SK-N-MC (cell line): Measurements from ENCODE around the gene BEGAIN.
A peak's percentile ranks its signal among the peaks of the same experiment; 100 is the strongest.

Source experiments
- DNase-seq: peaks from one replicate; pipeline ENCODE4 v3.0.0-alpha.2; 2011; ENCODE audit warnings: low read depth, low spot score
- H3K27ac ChIP-seq: fragments of 200-600 bp; sonication (generic); 2 replicates; pipeline ENCODE4 v1.5.1; 2016; ENCODE audit warnings: mixed run types
- H3K36me3 ChIP-seq: fragments of 200-600 bp; sonication (generic); 2 replicates; pipeline ENCODE4 v1.6.1; 2017; ENCODE audit warnings: antibody characterized with exemption, low read length, mixed read lengths; ENCODE audit not compliant: insufficient read depth
- H3K4me3 ChIP-seq: fragments of 200-600 bp; sonication (generic); 2 replicates; pipeline ENCODE4 v1.5.1; 2016
- H3K9ac ChIP-seq: fragments of 200-600 bp; sonication (generic); 2 replicates; pipeline ENCODE4 v1.8.0; 2017; ENCODE audit warnings: mixed run types, mixed read lengths; ENCODE audit not compliant: insufficient read length
- H3K9me3 ChIP-seq: fragments of 200-600 bp; sonication (generic); 2 replicates; pipeline ENCODE4 v1.6.1; 2017; ENCODE audit warnings: low read depth, mild to moderate bottlenecking, antibody characterized with exemption, low read length, moderate library complexity, mixed read lengths
- EZH2 ChIP-seq: fragments of 200-600 bp; sonication (generic); IDR thresholded peaks from one replicate; pipeline ENCODE4 v1.6.1; 2017; ENCODE audit warnings: antibody characterized with exemption
- FOXP2 ChIP-seq: optimal IDR thresholded peaks from 2 replicates; pipeline ENCODE3; 2011; ENCODE audit warnings: mild to moderate bottlenecking, moderate library complexity; ENCODE audit not compliant: insufficient read depth; ENCODE audit errors: extremely low read length, control extremely low read depth
- POLR2AphosphoS5 ChIP-seq: IDR thresholded peaks from 2 replicates; pipeline ENCODE4 v1.6.1; 2012; ENCODE audit warnings: mild to moderate bottlenecking, low read depth, low read length, borderline replicate concordance

The BEGAIN gene

DNA sequence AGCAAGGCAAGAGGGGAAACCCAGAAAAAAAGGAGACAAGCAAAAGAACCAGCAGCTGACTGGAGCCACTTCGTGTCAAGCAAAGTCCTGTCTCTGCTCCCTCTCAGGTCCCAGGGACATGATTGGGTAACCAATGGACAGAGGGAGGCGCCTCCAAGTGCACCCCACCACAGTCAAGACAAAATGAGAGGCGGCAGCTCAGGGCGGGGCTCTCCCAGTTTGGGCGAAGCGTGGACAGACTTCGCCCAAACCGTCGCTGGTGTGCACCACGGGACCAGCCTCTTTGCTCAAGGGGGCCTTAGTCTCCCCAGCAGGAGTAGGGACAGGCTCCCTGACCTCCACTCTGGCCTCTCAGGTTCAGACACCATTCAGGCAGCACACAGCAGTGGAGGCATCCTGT is 1.5 kb upstream of the BEGAIN start:
- Histone ChIP-seq H3K27ac (no peak overlapping the region), H3K9me3 (no peaks in the 10 kb centered on the region), H3K9ac (no peak overlapping the region), H3K4me3 (no peak overlapping the region), H3K36me3 (no peaks in the 10 kb centered on the region)
- no peak for DNase-seq
- TF ChIP-seq EZH2 (no peak), POLR2AphosphoS5 (no peak), FOXP2 (no peak)

DNA sequence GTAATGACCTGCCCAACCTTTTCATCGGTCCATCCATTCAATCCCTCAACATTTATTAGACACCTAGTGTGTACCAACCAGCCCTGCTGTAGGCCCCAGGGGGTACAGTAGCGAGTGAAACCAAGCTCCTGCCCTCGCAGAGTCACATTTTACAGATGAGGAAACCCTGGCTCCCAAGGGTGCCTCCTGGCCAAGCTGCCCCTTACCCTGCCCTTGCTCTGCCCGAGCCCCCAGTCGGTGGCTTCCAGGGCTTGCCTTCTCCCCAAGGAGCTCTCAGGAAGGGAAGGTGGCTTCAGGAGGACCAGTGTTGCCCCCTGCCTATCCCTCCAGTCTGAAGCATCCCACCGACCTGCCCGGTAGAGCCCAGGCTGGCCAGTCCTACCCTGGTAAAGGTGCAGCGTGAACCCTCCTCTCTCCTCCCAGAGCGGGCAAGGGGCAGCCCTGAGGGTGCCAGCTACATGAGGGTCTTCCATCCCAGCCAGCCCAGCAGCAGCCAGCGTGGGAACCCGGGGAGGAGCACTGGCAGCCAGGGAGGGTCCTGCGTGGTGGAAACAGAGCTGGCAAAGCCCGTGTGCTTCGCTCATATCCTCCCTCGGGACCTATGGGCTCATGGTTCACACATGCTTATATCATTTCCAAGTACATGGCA is 670 bp upstream of the BEGAIN start:
- no peak for TF ChIP-seq FOXP2
- no peak for TF ChIP-seq POLR2AphosphoS5
- no peak for TF ChIP-seq EZH2
- Histone ChIP-seq H3K27ac (no peak overlapping the region), H3K9me3 (no peaks in the 10 kb centered on the region), H3K36me3 (no peaks in the 10 kb centered on the region), H3K9ac (no peak overlapping the region), H3K4me3 (peak overlapping the region; percentile 47; the same call in 1 of the 2 replicates)
- DNase-seq = no peak

DNA sequence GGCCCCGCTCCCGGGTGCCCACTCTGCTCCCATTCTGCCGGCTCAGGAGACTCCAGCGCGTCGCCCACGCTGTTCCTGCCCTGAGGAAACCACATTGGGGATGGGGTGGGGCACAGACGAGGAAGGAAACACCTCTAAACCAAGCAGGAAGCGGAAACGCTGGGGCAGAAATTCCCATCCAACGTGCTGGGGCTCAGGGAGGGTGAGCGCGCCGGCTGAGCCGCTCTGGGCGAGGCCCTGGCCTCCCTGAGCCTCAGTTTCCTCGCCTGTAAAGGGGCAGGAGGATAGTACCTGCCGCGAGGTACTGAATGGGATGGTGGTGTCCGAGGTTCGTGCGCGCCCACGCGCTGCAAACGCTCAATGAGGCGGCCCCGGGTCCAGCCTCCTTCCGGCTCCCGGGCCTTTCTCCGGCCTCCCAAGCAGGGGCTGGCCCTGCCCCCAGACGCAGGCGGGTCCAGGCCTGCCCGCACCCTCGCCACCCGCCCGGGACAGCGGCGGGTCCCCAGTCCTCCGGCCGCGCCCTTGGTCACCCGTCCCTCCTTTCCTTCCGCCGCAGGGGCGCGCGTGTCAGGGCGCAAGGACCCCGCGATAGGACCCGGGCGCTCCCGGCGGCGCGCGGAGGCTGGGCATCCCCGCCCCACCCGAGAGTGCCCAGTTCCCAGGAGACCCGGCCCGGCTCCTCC is 673 bp downstream of the BEGAIN start:
- H3K4me3 ChIP-seq = peak overlapping the region; percentile 85
- no peaks in the 10 kb centered on the region for H3K9me3 ChIP-seq
- DNase-seq = no peak
- H3K36me3 ChIP-seq = no peaks in the 10 kb centered on the region
- peak overlapping the region; percentile 70 for H3K9ac ChIP-seq
- TF ChIP-seq POLR2AphosphoS5 = peak; percentile 78
- TF ChIP-seq FOXP2 = no peak
- H3K27ac ChIP-seq = no peak overlapping the region

DNA sequence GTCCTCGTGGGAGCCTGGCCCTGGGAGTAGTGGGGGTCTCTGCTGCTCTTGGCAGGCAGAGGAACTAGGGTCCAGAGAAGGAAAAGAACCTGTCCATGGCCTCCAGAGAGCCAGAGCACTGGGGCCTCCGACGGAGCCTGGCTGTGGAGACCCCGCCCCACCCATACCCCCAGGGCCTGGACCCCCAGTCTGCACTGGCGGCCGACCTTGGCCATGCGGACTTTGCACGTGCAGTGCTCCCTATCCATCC is 1.1 kb downstream of the BEGAIN start:
- TF ChIP-seq POLR2AphosphoS5 (no peak), EZH2 (no peak), FOXP2 (no peak)
- H3K36me3 ChIP-seq = no peaks in the 10 kb centered on the region
- DNase-seq = no peak
- H3K9me3 ChIP-seq = no peaks in the 10 kb centered on the region
- H3K27ac ChIP-seq = no peak overlapping the region
- no peak overlapping the region for H3K9ac ChIP-seq
- peak overlapping the region; percentile 85 for H3K4me3 ChIP-seq

DNA sequence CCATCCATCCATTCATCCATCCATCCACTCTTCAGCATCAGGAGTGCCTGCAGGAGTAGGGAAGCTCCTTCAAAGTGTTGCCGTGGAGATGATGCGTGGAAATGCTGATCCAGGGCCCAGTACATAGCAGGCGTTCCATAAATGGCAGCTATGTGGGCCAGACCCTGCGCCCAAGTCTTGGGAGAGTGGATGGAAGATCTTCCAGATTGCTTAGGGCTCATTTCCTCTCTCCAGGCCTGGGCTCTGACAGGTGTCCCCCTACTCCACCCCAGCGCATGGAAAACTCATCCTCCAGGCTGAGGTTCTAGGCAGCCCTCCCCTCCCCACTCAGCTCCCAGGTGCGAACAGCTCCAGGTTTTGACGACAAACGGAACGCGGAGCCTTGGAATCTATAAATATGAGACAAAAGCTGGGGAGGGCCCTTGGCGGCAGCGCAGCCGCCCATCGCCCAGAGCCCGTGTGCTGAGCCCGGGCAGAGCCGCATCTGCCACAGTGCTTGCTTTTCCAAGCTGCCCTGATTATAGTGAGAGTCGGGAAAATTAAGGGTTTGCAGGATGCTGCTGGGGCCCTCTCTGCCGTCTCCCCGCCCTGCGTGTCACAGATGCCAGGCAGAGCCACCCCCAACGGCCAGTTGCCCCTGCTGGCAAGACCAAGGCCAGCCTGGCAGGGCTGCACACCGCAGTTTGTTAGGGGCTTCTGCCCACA is 1.6 kb downstream of the BEGAIN start:
- no peak for DNase-seq
- Histone ChIP-seq H3K9ac (no peak overlapping the region), H3K9me3 (no peaks in the 10 kb centered on the region), H3K4me3 (peak overlapping the region; percentile 85), H3K27ac (no peak overlapping the region), H3K36me3 (no peaks in the 10 kb centered on the region)
- no peak for TF ChIP-seq FOXP2
- TF ChIP-seq POLR2AphosphoS5 = no peak
- no peak for TF ChIP-seq EZH2

DNA sequence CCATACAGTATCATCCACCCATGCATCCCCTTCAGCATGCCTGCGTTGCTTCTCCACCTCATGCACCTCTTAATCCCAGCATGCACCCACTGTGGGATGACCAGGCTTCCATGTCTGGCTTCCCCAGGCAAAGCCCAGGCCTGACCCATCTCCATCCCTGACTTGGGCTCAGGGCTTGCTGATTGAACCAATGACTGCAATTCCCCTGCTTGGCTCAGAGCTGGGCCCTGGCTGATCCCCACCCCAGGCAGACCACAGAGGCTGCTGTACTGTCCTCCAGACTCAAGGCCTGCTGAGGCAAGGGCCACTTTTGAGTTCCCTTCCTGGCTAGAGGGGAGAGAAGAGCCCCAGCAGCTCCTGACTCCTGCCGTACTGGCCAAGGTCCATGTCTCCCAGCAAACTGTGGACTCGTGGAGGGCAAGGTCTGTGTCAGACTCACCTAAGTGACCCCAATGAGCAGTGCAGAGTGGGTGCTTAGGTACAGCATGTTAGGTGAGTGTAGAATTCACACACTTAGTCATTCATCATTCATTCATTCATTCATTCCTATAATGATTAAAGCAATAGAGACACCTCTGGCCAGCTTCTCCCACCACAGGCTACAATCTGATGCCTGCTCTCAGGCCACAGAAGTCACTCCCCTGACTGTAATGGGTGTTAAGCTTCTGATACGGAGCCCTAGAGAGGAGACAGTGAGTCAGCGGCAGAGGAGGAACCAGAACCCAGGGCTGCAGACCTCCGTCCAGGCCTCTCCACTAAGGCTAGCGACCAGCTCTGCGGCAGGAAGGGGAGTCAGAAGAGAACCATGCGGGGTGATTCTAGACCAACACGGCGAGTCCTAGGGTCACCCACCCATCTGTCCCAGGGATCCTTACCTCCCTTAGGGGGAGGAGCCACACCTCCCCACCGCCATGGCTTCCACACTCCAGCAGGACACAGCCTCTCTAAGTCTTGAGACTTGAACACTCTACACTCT is 2.9 kb downstream of the BEGAIN start:
- H3K4me3 ChIP-seq = no peak overlapping the region
- no peak for DNase-seq
- no peak overlapping the region for H3K27ac ChIP-seq
- no peaks in the 10 kb centered on the region for H3K9me3 ChIP-seq
- TF ChIP-seq POLR2AphosphoS5 (no peak), FOXP2 (no peak), EZH2 (no peak)
- no peak overlapping the region for H3K9ac ChIP-seq
- H3K36me3 ChIP-seq = no peaks in the 10 kb centered on the region

DNA sequence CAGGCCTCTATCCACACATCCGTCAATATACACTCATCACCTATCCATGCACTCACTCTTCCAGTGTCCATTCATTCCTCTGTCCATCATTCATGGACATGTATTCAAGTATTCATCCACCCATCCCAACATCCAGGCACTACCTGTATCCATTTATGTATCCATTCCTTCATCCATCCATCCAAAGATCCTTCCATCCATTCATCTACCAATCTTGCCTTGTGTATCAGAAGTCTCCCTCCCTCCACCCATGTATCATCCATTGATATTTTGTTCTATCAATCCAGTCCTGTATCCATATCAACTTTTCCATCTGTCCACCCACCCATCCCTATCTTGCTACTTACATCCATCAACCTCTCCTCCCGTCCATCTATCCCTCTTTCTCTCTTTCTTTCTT is 4.0 kb downstream of the BEGAIN start:
- TF ChIP-seq EZH2 (no peak), POLR2AphosphoS5 (no peak), FOXP2 (no peak)
- no peaks in the 10 kb centered on the region for H3K36me3 ChIP-seq
- H3K9me3 ChIP-seq = no peaks in the 10 kb centered on the region

DNA sequence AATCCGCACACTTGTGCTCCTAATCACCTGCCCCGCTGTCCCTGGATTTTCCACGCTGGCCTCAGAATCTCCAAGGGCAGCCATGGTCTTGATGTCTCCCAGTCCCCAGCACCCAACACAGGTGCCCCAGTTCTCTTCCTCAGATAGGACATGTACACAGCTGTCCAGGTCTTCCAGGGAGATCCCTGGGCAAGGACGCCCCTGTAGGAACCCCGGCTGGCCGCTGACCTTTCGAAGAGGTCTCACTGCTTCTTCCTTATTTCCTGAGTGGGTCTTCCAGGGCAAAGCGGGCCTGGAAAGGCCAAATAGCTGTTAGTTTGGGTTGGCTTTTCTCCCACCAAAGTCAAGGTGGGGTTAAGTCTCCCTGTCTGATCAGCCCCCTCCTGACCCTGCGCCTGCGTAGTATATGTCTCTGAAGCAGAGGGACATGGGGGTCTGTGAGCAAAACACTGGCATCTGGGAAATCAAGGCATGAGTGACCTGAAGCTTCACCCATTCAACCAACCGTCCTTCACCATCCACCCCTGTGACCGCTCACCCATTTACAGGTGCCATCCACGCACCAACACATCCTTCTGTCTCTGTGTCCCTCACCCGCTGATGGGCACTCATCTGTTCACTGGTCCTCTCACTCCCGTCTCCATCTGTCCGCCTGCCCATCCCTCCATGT is 4.6 kb downstream of the BEGAIN start:
- no peak overlapping the region for H3K4me3 ChIP-seq
- no peaks in the 10 kb centered on the region for H3K36me3 ChIP-seq
- H3K27ac ChIP-seq = no peak overlapping the region
- no peak overlapping the region for H3K9ac ChIP-seq
- DNase-seq = no peak
- TF ChIP-seq FOXP2 (no peak), EZH2 (no peak), POLR2AphosphoS5 (no peak)
- H3K9me3 ChIP-seq = no peaks in the 10 kb centered on the region

More for the DNA sequence above, 4.0 kb downstream of the BEGAIN start:
- Histone ChIP-seq H3K4me3 (no peak overlapping the region), H3K9ac (no peak overlapping the region), H3K27ac (no peak overlapping the region)
- DNase-seq = no peak
